Gastrocnemius medialis (tissue), 4 donors: ENCODE measurements around the gene ADGRL3.

Source experiments
- POLR2A ChIP-seq, 2 donors: fragments of 450-650 bp; IDR thresholded peaks; one replicate each; pipeline ENCODE4 v1.6.1; 2017; ENCODE audit warnings: antibody characterized with exemption in 2 of 2, mild to moderate bottlenecking in 2 of 2, moderate library complexity in 2 of 2
- TF ChIP-seq, protein P1 (sequence below), 5 experiments: fragments of 450-650 bp in 3 of 5; fragments of 200-600 bp in 2 of 5; sonication (generic) in 2 of 5; IDR thresholded peaks in 4 of 5; conservative IDR thresholded peaks in 1 of 5; 1 replicate in 4 of 5; 2 replicates in 1 of 5; pipeline ENCODE4 v1.5.1; 2016 to 2019; ENCODE audit warnings: antibody characterized with exemption in 5 of 5, mild to moderate bottlenecking in 3 of 5, moderate library complexity in 3 of 5

GRCh38 chr4:61528595-61528994 is 328.5 kb downstream of the ADGRL3 start:
- TF ChIP-seq, protein P1, sequence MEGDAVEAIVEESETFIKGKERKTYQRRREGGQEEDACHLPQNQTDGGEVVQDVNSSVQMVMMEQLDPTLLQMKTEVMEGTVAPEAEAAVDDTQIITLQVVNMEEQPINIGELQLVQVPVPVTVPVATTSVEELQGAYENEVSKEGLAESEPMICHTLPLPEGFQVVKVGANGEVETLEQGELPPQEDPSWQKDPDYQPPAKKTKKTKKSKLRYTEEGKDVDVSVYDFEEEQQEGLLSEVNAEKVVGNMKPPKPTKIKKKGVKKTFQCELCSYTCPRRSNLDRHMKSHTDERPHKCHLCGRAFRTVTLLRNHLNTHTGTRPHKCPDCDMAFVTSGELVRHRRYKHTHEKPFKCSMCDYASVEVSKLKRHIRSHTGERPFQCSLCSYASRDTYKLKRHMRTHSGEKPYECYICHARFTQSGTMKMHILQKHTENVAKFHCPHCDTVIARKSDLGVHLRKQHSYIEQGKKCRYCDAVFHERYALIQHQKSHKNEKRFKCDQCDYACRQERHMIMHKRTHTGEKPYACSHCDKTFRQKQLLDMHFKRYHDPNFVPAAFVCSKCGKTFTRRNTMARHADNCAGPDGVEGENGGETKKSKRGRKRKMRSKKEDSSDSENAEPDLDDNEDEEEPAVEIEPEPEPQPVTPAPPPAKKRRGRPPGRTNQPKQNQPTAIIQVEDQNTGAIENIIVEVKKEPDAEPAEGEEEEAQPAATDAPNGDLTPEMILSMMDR (IDR thresholded peaks at IDR 0.05 in 4 of 5, conservative IDR thresholded peaks at IDR 0.05 in 1 of 5): no peak
- no peak for TF ChIP-seq POLR2A (IDR thresholded peaks at IDR 0.05)
